GM12891 (cell line): ENCODE results near the gene CHRDL2.

Experiments
- POLR2A ChIP-seq: IDR thresholded peaks from 2 replicates; pipeline ENCODE4 v1.6.1; 2011; ENCODE audit warnings: low read depth, low read length, control low read depth
- POLR2AphosphoS5 ChIP-seq: IDR thresholded peaks from 2 replicates; pipeline ENCODE4 v1.6.1; 2011; ENCODE audit warnings: low read depth, low read length, control low read depth
- TAF1 ChIP-seq: IDR thresholded peaks from 2 replicates; pipeline ENCODE4 v1.6.1; 2011; ENCODE audit warnings: low read depth, low read length, control low read depth

DNA sequence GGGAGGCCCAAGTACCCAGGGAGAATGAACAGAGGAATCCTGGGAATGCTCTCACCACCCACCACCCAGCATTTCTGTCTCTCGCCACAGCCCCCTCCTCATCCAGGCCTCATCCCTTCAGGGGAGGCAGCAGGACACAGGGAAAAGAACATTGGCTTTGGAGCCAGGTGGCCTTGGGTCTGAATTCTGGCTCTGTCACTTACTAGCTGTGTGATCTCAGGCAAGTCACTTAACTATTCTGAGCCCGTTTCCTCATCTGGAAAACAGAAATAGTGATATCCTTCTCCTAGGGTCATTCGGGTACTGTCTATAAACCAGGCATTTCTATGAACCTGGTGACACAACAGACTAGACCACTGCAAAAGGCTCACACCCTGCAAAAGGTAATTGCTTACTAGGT lies 22.1 kb downstream of the CHRDL2 start:
- TF ChIP-seq POLR2A (no peak), TAF1 (no peak), POLR2AphosphoS5 (no peak)
